ENCODE data around the gene ZNF41.

The ZNF41 gene

DNA sequence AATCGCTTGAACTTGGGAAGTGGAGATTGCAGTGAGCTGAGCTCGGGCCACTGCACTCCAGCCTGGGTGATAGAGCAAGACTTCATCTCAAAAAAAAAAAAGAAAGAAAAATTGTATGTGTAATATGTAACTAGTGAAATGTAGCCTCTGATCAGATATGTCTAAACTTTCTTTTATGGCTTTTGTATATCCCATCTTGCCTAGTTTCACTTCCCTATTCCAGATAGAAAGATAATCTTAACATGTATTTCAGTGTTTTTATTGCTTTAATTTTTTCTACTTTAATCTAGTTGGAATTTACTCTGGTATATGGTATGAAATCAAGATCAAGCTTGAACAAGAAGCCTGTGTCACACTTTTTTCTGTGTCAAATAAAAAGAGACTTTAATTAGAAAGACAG lies 1.9 kb upstream of the ZNF41 start:
- no peaks in the 10 kb centered on the region for H3K27me3 ChIP-seq (ENCODE audit: control insufficient read depth, insufficient read depth, low read length)
- H3K9me3 ChIP-seq (ENCODE audit: control insufficient read depth, low read depth, low read length), result peaks cover 6% of the 10 kb centered on the region
- H3K4me3 ChIP-seq (ENCODE audit: low read length), result no peak overlapping the region
- H3K9ac ChIP-seq (ENCODE audit: low read length), result no peak overlapping the region
- no peak overlapping the region for H3K27ac ChIP-seq (ENCODE audit: low read length)
- no peaks in the 10 kb centered on the region for H3K36me3 ChIP-seq (ENCODE audit: control insufficient read depth, low read depth, low read length)
- no peaks in the 10 kb centered on the region for H3K4me1 ChIP-seq (ENCODE audit: control insufficient read depth, low read depth, low read length)

DNA sequence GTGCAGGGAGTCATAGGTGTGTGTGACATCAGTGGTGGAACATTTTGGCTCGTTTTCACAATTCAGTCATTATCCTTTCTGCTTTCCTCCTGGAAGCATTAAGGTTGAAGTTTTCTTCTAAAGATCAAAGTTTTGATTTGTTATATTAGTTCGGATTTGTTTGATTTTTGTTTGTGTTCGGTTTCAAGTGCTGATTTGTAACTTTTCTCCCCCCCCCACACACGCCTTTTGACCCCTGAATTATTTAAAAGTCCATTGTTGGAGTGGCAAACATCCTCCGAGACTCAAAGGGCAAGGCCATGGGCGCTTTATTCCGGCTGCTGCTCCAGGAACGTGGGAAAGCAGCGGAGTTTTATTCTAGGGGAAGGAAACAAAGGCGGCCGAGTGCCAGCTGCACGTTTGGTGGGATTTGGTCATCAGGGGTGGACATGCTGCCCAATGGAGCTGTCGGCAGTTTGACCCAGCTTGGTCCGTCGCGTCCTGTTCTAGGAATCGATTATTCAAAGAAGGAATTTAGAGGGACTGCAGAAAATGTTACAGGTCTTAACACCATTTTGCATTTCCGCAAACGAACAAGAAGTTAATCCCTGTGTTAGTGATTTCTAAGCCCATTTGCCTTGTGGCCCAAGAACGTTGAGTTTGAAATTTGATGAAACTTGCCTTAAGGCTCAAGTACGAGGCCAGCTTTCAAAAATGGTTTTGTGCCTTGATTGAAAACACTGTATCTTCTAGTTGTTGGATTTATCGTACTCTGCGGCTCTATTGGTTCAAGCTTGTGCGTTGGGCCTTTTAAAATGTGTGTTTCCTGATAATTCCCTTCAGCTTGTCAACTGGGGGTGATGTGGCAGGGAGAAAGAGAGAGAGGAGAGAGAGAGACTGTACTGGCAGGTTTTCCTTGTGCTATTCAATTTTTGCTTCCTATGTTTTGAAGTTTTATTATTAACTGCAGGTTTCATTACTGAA lies 565 bp upstream of the ZNF41 start:
- Histone ChIP-seq H3K36me3 (ENCODE audit: control insufficient read depth, low read depth, low read length) (no peaks in the 10 kb centered on the region), H3K27me3 (ENCODE audit: control insufficient read depth, insufficient read depth, low read length) (no peaks in the 10 kb centered on the region), H3K9me3 (ENCODE audit: control insufficient read depth, low read depth, low read length) (peaks cover 6% of the 10 kb centered on the region), H3K27ac (ENCODE audit: low read length) (no peak overlapping the region), H3K4me1 (ENCODE audit: control insufficient read depth, low read depth, low read length) (no peaks in the 10 kb centered on the region), H3K9ac (ENCODE audit: low read length) (peak overlapping the region; percentile 77), H3K4me3 (ENCODE audit: low read length) (peak overlapping the region; percentile 84)

DNA sequence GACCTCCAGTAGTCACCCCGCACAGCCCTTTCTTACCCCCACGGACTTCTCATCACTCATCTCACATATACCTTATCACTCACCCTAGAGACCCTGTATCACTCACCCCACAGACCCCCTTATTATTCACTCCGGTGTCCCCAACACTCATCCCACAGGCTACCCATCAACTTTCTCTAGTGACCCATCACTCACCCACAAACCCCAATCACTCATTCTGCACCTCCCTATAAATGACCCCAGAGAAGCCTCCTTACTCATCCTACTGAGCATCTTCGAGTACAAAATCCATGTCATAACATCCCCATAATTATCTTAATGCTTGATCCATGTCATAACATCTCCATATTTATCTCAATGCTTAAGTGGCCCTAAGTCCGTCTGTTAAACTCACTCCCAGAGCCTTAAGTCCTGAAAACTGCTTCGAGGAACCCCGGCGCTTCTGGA lies 934 bp downstream of the ZNF41 start:
- Histone ChIP-seq H3K9me3 (ENCODE audit: control insufficient read depth, low read depth, low read length) (peaks cover 6% of the 10 kb centered on the region), H3K27me3 (ENCODE audit: control insufficient read depth, insufficient read depth, low read length) (no peaks in the 10 kb centered on the region), H3K9ac (ENCODE audit: low read length) (peak overlapping the region; percentile 77), H3K36me3 (ENCODE audit: control insufficient read depth, low read depth, low read length) (no peaks in the 10 kb centered on the region), H3K4me1 (ENCODE audit: control insufficient read depth, low read depth, low read length) (no peaks in the 10 kb centered on the region), H3K27ac (ENCODE audit: low read length) (no peak overlapping the region), H3K4me3 (ENCODE audit: low read length) (peak overlapping the region; percentile 84)

DNA sequence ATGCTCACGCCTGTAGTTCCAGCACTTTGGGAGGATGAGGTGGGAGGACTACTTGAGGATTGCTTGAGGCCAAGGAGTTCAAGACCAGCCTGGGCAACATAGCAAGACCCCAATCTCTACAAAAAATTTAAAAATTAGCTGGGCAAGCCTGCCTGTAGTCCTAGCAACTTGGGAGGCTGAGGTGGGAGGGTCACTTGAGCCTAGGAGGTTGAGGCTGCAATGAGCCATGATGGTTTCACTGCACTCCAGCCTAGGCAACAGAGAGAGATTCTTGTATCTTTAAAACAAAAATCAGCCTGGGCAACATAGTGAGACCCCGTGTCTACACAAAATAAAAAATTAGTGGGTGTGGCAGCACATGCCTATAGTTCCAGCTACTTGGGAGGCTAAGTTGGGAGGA lies 1.9 kb downstream of the ZNF41 start:
- H3K4me1 ChIP-seq (ENCODE audit: control insufficient read depth, low read depth, low read length), result no peaks in the 10 kb centered on the region
- no peaks in the 10 kb centered on the region for H3K36me3 ChIP-seq (ENCODE audit: control insufficient read depth, low read depth, low read length)
- H3K4me3 ChIP-seq (ENCODE audit: low read length), result no peak overlapping the region
- no peak overlapping the region for H3K9ac ChIP-seq (ENCODE audit: low read length)
- peaks cover 6% of the 10 kb centered on the region for H3K9me3 ChIP-seq (ENCODE audit: control insufficient read depth, low read depth, low read length)
- no peaks in the 10 kb centered on the region for H3K27me3 ChIP-seq (ENCODE audit: control insufficient read depth, insufficient read depth, low read length)
- H3K27ac ChIP-seq (ENCODE audit: low read length), result no peak overlapping the region

DNA sequence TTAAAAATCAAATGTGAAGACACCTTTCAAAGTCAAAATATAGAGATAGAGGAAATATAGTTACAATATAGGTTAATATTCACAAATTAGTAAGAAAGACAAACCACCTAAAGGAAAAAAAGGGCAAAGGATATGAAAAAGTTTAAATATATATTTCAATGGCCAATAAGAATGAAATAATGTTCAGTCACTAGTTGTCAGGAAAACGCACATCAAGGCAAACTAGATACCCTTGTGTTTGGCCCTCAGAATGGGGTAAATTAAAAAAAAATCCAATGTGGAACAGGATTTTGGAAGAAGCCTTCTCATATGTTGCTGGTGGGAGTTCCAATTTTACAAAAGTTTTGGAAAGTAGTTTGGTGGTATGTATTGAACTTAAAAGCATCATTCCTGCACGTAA lies 2.4 kb downstream of the ZNF41 start:
- Histone ChIP-seq H3K27me3 (ENCODE audit: control insufficient read depth, insufficient read depth, low read length) (no peaks in the 10 kb centered on the region), H3K36me3 (ENCODE audit: control insufficient read depth, low read depth, low read length) (no peaks in the 10 kb centered on the region), H3K9ac (ENCODE audit: low read length) (no peak overlapping the region), H3K4me3 (ENCODE audit: low read length) (no peak overlapping the region), H3K27ac (ENCODE audit: low read length) (no peak overlapping the region), H3K9me3 (ENCODE audit: control insufficient read depth, low read depth, low read length) (peaks cover 6% of the 10 kb centered on the region), H3K4me1 (ENCODE audit: control insufficient read depth, low read depth, low read length) (no peaks in the 10 kb centered on the region)

DNA sequence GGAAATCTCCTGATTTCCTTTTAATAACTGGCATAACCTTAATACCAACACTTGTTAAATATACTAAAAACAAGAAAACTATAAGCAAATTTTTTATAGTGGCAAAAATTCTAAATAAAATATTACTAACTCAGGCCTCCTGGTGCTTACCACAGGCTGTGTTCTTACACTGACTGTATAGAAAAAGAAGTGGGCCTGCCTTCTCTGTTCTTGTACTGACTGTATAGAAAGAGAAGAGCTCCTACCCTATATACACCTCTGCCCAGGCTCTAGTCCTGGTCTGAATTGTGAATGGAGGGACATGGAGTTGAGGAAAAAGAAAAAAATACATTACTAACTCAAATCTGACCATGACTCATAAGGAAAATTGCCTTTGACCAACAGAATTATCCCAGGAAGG lies 7.5 kb downstream of the ZNF41 start:
- no peak overlapping the region for H3K27ac ChIP-seq (ENCODE audit: low read length)
- no peaks in the 10 kb centered on the region for H3K4me1 ChIP-seq (ENCODE audit: control insufficient read depth, low read depth, low read length)
- H3K4me3 ChIP-seq (ENCODE audit: low read length), result no peak overlapping the region
- no peaks in the 10 kb centered on the region for H3K36me3 ChIP-seq (ENCODE audit: control insufficient read depth, low read depth, low read length)
- H3K27me3 ChIP-seq (ENCODE audit: control insufficient read depth, insufficient read depth, low read length), result no peaks in the 10 kb centered on the region
- H3K9me3 ChIP-seq (ENCODE audit: control insufficient read depth, low read depth, low read length), result peaks cover under 1% of the 10 kb centered on the region
- H3K9ac ChIP-seq (ENCODE audit: low read length), result no peak overlapping the region

DNA sequence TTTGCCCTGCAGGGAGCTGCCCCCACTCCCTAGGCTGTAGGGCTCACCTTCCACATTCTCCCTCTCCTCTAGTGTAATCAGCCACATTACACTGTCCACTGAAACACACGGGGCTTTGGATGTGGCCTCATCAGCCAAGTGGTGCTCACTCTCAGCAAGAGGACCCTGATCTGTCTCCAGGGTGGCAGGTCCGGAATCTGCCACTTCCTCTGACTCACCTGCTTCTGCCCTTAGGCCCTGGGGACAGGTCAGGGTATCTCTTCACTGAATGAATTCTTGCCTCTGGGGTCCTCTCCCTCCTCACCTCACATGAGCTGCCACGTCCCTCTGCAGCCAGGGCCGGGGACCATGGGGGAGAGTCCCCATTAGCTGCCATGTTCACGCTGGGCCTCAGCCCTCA lies 15.9 kb downstream of the ZNF41 start:
- H3K9me3 ChIP-seq (ENCODE audit: control insufficient read depth, low read depth, low read length), result peaks cover 13% of the 10 kb centered on the region
- no peak overlapping the region for H3K9ac ChIP-seq (ENCODE audit: low read length)
- no peak overlapping the region for H3K4me3 ChIP-seq (ENCODE audit: low read length)
- H3K4me1 ChIP-seq (ENCODE audit: control insufficient read depth, low read depth, low read length), result no peaks in the 10 kb centered on the region
- H3K27ac ChIP-seq (ENCODE audit: low read length), result no peak overlapping the region
- H3K27me3 ChIP-seq (ENCODE audit: control insufficient read depth, insufficient read depth, low read length), result no peaks in the 10 kb centered on the region
- H3K36me3 ChIP-seq (ENCODE audit: control insufficient read depth, low read depth, low read length), result no peaks in the 10 kb centered on the region

DNA sequence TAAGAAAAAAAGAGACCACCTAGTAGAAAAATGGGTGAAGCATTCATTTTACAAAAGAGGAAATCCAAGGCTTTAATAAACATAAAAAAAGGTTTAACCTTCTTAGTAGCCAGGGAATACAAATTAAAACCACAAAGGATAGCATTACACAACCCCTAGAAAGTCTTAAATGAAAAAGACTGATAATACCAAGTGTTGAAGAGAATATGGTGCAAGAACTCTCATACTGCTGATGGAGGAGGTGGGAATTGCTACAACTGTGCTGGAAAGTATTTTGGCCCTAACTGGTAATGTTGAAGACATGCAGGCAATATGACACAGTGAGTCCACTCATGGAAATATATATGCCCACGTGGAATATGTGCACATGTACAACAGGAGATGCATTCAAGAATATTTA lies 22.5 kb downstream of the ZNF41 start:
- Histone ChIP-seq H3K9me3 (ENCODE audit: control insufficient read depth, low read depth, low read length) (peaks cover 8% of the 10 kb centered on the region), H3K4me1 (ENCODE audit: control insufficient read depth, low read depth, low read length) (no peaks in the 10 kb centered on the region), H3K9ac (ENCODE audit: low read length) (no peak overlapping the region), H3K4me3 (ENCODE audit: low read length) (no peak overlapping the region), H3K27me3 (ENCODE audit: control insufficient read depth, insufficient read depth, low read length) (no peaks in the 10 kb centered on the region), H3K27ac (ENCODE audit: low read length) (no peak overlapping the region), H3K36me3 (ENCODE audit: control insufficient read depth, low read depth, low read length) (no peaks in the 10 kb centered on the region)

DNA sequence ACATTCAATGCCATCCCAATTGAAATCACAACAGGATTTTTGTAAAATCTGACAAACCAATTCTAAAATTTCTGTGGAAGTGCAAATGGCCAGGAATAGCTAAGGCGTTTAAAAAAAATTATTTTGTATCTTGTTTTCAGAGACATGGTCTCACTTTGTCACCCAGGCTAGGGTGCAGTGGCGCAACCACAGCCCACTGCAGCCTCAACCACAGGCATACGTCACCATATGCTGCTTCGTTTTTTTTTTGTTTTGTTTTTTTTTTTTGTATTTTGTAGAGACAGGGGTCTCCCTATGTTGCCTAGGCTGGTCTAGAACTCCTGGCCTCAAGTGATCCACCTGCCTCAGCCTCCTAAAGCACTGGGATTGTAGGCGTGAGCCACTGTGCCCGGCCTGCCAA lies 24.5 kb downstream of the ZNF41 start:
- H3K27me3 ChIP-seq (ENCODE audit: control insufficient read depth, insufficient read depth, low read length), result no peaks in the 10 kb centered on the region
- peaks cover 6% of the 10 kb centered on the region for H3K9me3 ChIP-seq (ENCODE audit: control insufficient read depth, low read depth, low read length)
- H3K36me3 ChIP-seq (ENCODE audit: control insufficient read depth, low read depth, low read length), result peaks cover 3% of the 10 kb centered on the region
- no peaks in the 10 kb centered on the region for H3K4me1 ChIP-seq (ENCODE audit: control insufficient read depth, low read depth, low read length)
- no peak overlapping the region for H3K4me3 ChIP-seq (ENCODE audit: low read length)
- no peak overlapping the region for H3K27ac ChIP-seq (ENCODE audit: low read length)
- no peak overlapping the region for H3K9ac ChIP-seq (ENCODE audit: low read length)

DNA sequence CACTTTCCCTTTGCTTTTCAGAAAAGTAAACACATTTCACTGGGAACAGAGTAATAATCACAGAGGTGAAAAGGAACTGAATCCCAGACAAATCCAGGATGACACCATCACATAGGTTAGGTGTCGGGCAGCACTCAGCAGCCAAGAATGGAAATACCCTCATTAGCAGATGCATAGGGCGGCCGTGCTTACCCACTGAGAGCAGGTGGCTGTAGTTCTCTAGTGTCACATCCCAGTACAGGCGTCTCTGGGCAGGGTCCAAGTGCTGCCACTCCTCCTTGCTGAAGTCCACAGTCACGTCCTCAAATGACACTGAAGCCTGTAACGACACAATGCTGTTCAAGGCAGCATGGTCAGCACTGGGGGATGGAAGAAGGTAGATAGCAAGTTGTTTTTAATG lies 26.9 kb downstream of the ZNF41 start:
- Histone ChIP-seq H3K9me3 (ENCODE audit: control insufficient read depth, low read depth, low read length) (peaks cover 10% of the 10 kb centered on the region), H3K27ac (ENCODE audit: low read length) (no peak overlapping the region), H3K36me3 (ENCODE audit: control insufficient read depth, low read depth, low read length) (peaks cover 3% of the 10 kb centered on the region), H3K4me1 (ENCODE audit: control insufficient read depth, low read depth, low read length) (no peaks in the 10 kb centered on the region), H3K27me3 (ENCODE audit: control insufficient read depth, insufficient read depth, low read length) (no peaks in the 10 kb centered on the region), H3K9ac (ENCODE audit: low read length) (no peak overlapping the region), H3K4me3 (ENCODE audit: low read length) (no peak overlapping the region)

DNA sequence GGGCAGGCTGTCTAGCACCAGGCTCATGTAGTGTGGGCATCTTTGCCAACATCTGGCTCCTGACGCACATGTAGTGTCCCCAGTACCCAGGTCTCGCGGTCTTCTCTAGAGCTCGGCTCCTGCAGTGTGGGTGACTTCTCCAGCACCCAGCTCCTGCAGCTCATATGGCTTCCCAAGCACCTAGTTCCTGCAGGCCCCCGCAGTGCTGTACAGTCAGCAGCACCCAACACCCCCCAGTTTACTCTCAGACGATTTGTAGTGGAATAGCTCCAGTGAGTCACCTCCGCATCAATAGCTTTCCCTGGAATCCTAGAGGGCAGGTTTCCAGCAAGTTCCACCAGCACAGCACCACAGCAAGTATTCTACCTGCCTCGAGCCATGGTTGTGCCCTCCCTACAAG lies 30.9 kb downstream of the ZNF41 start:
- H3K27ac ChIP-seq (ENCODE audit: low read length), result no peak overlapping the region
- H3K27me3 ChIP-seq (ENCODE audit: control insufficient read depth, insufficient read depth, low read length), result no peaks in the 10 kb centered on the region
- H3K9ac ChIP-seq (ENCODE audit: low read length), result no peak overlapping the region
- H3K9me3 ChIP-seq (ENCODE audit: control insufficient read depth, low read depth, low read length), result peaks cover 42% of the 10 kb centered on the region
- no peaks in the 10 kb centered on the region for H3K4me1 ChIP-seq (ENCODE audit: control insufficient read depth, low read depth, low read length)
- peaks cover 3% of the 10 kb centered on the region for H3K36me3 ChIP-seq (ENCODE audit: control insufficient read depth, low read depth, low read length)
- H3K4me3 ChIP-seq (ENCODE audit: low read length), result no peak overlapping the region

All from iPS-18a (cell line).